A549 (cell line): ENCODE results near the gene ZNF805. TPM values are rescaled to one million over a fixed set of nuclear protein-coding genes. Genes with fewer than 3 reads are reported as not detected.

Experiments used
- CBX8 ChIP-seq: fragments of 200-600 bp; sonication (generic); IDR thresholded peaks from 2 replicates; pipeline ENCODE4 v1.6.1; 2016
- CEBPB ChIP-seq, 2 experiments: fragments of >200 bp in 1 of 2; sonication (Bioruptor Twin) in 1 of 2; formaldehyde crosslinking in 1 of 2; IDR thresholded peaks; 2 replicates each; pipeline ENCODE4 v1.6.1; 2012 to 2016
- CHD4 ChIP-seq: fragments of 200-600 bp; sonication (generic); IDR thresholded peaks from 2 replicates; pipeline ENCODE4 v1.6.1; 2016; ENCODE audit warnings: antibody characterized with exemption, mild to moderate bottlenecking, borderline replicate concordance
- E2F6 ChIP-seq: IDR thresholded peaks from 2 replicates; pipeline ENCODE4 v1.6.1; 2012; ENCODE audit warnings: low read depth, borderline replicate concordance
- EHMT2 ChIP-seq: fragments of 200-600 bp; sonication (generic); IDR thresholded peaks from 2 replicates; pipeline ENCODE4 v1.6.1; 2016; ENCODE audit warnings: antibody characterized with exemption, low read depth, mild to moderate bottlenecking, moderate library complexity
- ELK1 ChIP-seq: fragments of 150-350 bp; IDR thresholded peaks from 2 replicates; pipeline ENCODE4 v1.6.1; 2014; ENCODE audit warnings: low read depth, mild to moderate bottlenecking, low read length
- FOSB ChIP-seq: fragments of 250-450 bp; sonication (Bioruptor Pico); IDR thresholded peaks from 2 replicates; pipeline ENCODE4 v1.5.0; 2020; ENCODE audit warnings: mild to moderate bottlenecking, moderate library complexity
- FOSL2 ChIP-seq, 2 experiments: fragments of 450-650 bp in 1 of 2; fragments of >200 bp in 1 of 2; sonication (Bioruptor Twin) in 1 of 2; formaldehyde crosslinking; IDR thresholded peaks; 2 replicates each; pipeline versions ENCODE4 v1.5.0 to v1.6.1; 2016 to 2020; ENCODE audit warnings: mild to moderate bottlenecking in 1 of 2, moderate library complexity in 1 of 2
- FOXS1 ChIP-seq: fragments of 250-450 bp; sonication (Bioruptor Pico); IDR thresholded peaks from 2 replicates; pipeline ENCODE4 v1.5.0; 2020; ENCODE audit warnings: mild to moderate bottlenecking, moderate library complexity
- GATA3 ChIP-seq: IDR thresholded peaks from 2 replicates; pipeline ENCODE4 v1.6.1; 2012; ENCODE audit warnings: borderline replicate concordance
- HOXB13 ChIP-seq: fragments of 250-450 bp; sonication (Bioruptor Pico); IDR thresholded peaks from 2 replicates; pipeline ENCODE4 v1.5.0; 2020; ENCODE audit warnings: low read depth, mild to moderate bottlenecking, moderate library complexity
- HOXB5 ChIP-seq: fragments of 250-450 bp; sonication (Bioruptor Pico); IDR thresholded peaks from 2 replicates; pipeline ENCODE4 v1.5.0; 2020; ENCODE audit warnings: mild to moderate bottlenecking, moderate library complexity
- JUN ChIP-seq, 2 experiments: fragments of >200 bp; sonication (Bioruptor Twin); formaldehyde crosslinking; IDR thresholded peaks; 2 replicates in 1 of 2; 3 replicates in 1 of 2; pipeline ENCODE4 v1.6.1; 2016 to 2017
- JUNB ChIP-seq: fragments of >200 bp; sonication (Bioruptor Twin); formaldehyde crosslinking; IDR thresholded peaks from 2 replicates; pipeline ENCODE4 v1.6.1; 2016
- KDM5A ChIP-seq: fragments of 200-600 bp; sonication (generic); IDR thresholded peaks from 2 replicates; pipeline ENCODE4 v1.6.1; 2016; ENCODE audit warnings: antibody characterized with exemption, mild to moderate bottlenecking
- MYC ChIP-seq: IDR thresholded peaks from 2 replicates; pipeline ENCODE4 v1.6.1; 2012; ENCODE audit warnings: mild to moderate bottlenecking, inconsistent platforms, low read length, improper control_type of control experiment, borderline replicate concordance
- NFE2L2 ChIP-seq: fragments of 150-350 bp; conservative IDR thresholded peaks from 2 replicates; pipeline ENCODE4 v1.6.1; 2014; ENCODE audit warnings: low read length
- NPAS2 ChIP-seq: fragments of 250-450 bp; sonication (Bioruptor Pico); IDR thresholded peaks from 2 replicates; pipeline ENCODE4 v1.8.0; 2022; ENCODE audit warnings: mild to moderate bottlenecking, moderate library complexity, borderline replicate concordance
- NR3C1 ChIP-seq: fragments of >200 bp; sonication (Bioruptor Twin); formaldehyde crosslinking; IDR thresholded peaks from 3 replicates; pipeline ENCODE4 v1.6.1; 2017
- PHF8 ChIP-seq: fragments of 200-600 bp; sonication (generic); IDR thresholded peaks from 2 replicates; pipeline ENCODE4 v1.6.1; 2016; ENCODE audit warnings: low read depth, mild to moderate bottlenecking, antibody characterized with exemption, moderate library complexity, borderline replicate concordance
- POLR2A ChIP-seq: IDR thresholded peaks from 2 replicates; pipeline ENCODE4 v1.6.1; 2012; ENCODE audit warnings: mild to moderate bottlenecking, low read length
- POLR2AphosphoS2 ChIP-seq: conservative IDR thresholded peaks from 2 replicates; pipeline ENCODE4 v1.6.1; 2012; ENCODE audit warnings: low read length, improper control_type of control experiment, inconsistent platforms
- RAD21 ChIP-seq, 2 experiments: fragments of >200 bp in 1 of 2; sonication (Bioruptor Twin) in 1 of 2; formaldehyde crosslinking in 1 of 2; IDR thresholded peaks in 1 of 2; conservative IDR thresholded peaks in 1 of 2; 2 replicates in 1 of 2; 3 replicates in 1 of 2; pipeline ENCODE4 v1.6.1; 2012 to 2018; ENCODE audit warnings: inconsistent platforms in 1 of 2
- RARB ChIP-seq: fragments of 250-450 bp; sonication (Bioruptor Pico); IDR thresholded peaks from 2 replicates; pipeline ENCODE4 v1.8.0; 2021; ENCODE audit warnings: mild to moderate bottlenecking, moderate library complexity
- SMC3 ChIP-seq: fragments of >200 bp; sonication (Bioruptor Twin); formaldehyde crosslinking; IDR thresholded peaks from 3 replicates; pipeline ENCODE4 v1.6.1; 2018; ENCODE audit warnings: inconsistent platforms
- TP53 ChIP-seq: fragments of 250-450 bp; sonication (Bioruptor Pico); IDR thresholded peaks from 2 replicates; pipeline ENCODE4 v1.5.0; 2021; ENCODE audit warnings: mild to moderate bottlenecking, moderate library complexity
- USF2 ChIP-seq: fragments of 450-650 bp; IDR thresholded peaks from 2 replicates; pipeline ENCODE4 v1.6.1; 2014; ENCODE audit warnings: antibody characterized with exemption
- ZC3H11A ChIP-seq: fragments of 450-650 bp; IDR thresholded peaks from 2 replicates; pipeline ENCODE4 v1.6.1; 2014; ENCODE audit warnings: antibody characterized with exemption, mild to moderate bottlenecking
- ZFP36 ChIP-seq: fragments of 450-650 bp; IDR thresholded peaks from 2 replicates; pipeline ENCODE4 v1.6.1; 2014; ENCODE audit warnings: borderline replicate concordance; ENCODE audit not compliant: partially characterized antibody
- polyA plus RNA-seq, 4 experiments: library from polyadenylated mRNA; depleted of rRNA in 3 of 4; stranded (reverse); fragments of >200 nt; fragmentation: RNase III in 1 of 4; extraction: RNeasy Plus Mini Kit Qiagen cat#74134 plus additional on column Dnase treatment in 1 of 4; gene quantifications; 2 replicates in 3 of 4; 3 replicates in 1 of 4; pipeline ENCODE4 v1.2.3, GENCODE V29; 2011 to 2017
- TF ChIP-seq, protein P1 (sequence below): fragments of >200 bp; sonication (Bioruptor Twin); formaldehyde crosslinking; IDR thresholded peaks from 3 replicates; pipeline ENCODE4 v1.6.1; 2016
- TF ChIP-seq, protein P2 (sequence below): fragments of 250-450 bp; sonication (Bioruptor Pico); IDR thresholded peaks from 2 replicates; pipeline ENCODE4 v1.5.0; 2020; ENCODE audit warnings: low read depth, mild to moderate bottlenecking, moderate library complexity
- TF ChIP-seq, protein P3 (sequence below): IDR thresholded peaks from 2 replicates; pipeline ENCODE4 v1.6.1; 2012

ZNF805 gene
- polyA plus RNA-seq, 2 of the 4 experiments (the other 2 are of a cell fraction) = 1.5 to 5.6 TPM

DNA sequence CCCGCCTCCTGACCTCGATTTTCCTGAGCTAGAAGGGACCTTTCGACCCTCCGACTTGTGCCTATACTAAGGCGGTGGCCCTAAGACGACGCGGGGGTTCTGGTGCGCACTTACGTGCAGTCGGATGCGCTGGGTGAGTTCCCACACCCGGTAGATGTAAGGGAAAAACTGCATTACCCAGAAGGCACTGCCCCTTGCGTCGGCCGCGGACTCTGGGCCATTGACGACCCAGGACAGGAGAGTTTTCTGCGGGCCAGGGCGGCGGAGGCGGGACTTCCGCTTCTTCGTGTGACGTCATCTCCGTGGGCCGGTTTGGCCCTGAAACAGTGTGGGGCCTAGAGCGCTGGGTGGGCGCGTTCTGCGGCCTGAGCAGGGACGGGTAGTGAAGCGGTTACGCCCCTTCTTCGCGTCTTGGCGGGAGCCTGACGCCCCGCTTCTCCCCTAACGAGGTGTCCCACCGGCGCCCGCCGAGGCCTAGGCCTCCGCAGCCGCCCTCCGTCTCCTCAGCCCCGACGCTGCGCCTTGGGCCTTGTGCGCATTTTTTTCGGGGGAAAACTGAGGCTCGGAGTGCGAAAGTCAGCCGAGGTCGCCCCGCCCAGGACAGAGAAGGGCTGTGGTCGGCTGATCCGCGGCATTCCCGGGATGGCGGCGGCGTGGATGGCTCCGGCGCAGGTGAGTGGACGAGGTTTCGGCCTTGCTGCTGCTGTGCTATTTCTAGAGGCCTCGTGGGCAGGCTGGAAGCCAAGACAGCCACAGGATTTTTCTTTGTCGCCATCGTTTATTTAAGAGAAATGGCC lies 39.9 kb downstream of the ZNF805 start, which contains the start of gene ZNF460 (continued):
- no peak for TF ChIP-seq CHD4
- peak; percentile 79 for TF ChIP-seq E2F6
- no peak for TF ChIP-seq USF2
- no peak for TF ChIP-seq EHMT2
- no peak for TF ChIP-seq NPAS2
- TF ChIP-seq, protein P1, sequence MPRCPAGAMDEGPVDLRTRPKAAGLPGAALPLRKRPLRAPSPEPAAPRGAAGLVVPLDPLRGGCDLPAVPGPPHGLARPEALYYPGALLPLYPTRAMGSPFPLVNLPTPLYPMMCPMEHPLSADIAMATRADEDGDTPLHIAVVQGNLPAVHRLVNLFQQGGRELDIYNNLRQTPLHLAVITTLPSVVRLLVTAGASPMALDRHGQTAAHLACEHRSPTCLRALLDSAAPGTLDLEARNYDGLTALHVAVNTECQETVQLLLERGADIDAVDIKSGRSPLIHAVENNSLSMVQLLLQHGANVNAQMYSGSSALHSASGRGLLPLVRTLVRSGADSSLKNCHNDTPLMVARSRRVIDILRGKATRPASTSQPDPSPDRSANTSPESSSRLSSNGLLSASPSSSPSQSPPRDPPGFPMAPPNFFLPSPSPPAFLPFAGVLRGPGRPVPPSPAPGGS = no peak; the same call in 2 of the 3 replicates
- no peak for TF ChIP-seq HOXB13
- no peak for TF ChIP-seq FOXS1
- TF ChIP-seq RAD21 (conservative IDR thresholded peaks at IDR 0.05 in 1 of 2, IDR thresholded peaks at IDR 0.05 in 1 of 2) = no peak
- TF ChIP-seq, protein P2, sequence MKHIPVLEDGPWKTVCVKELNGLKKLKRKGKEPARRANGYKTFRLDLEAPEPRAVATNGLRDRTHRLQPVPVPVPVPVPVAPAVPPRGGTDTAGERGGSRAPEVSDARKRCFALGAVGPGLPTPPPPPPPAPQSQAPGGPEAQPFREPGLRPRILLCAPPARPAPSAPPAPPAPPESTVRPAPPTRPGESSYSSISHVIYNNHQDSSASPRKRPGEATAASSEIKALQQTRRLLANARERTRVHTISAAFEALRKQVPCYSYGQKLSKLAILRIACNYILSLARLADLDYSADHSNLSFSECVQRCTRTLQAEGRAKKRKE (CRISPR knock-in tag) = no peak
- TF ChIP-seq JUN (IDR thresholded peaks at IDR 0.05) = peak in 1 of 2 experiments; percentile 96; a peak in 4 of 5 replicates
- TF ChIP-seq SMC3 = no peak
- TF ChIP-seq CEBPB (IDR thresholded peaks at IDR 0.05) = no peak
- no peak for TF ChIP-seq NR3C1
- TF ChIP-seq MYC = peak; percentile 69; the same call in 1 of the 2 replicates
- peak; percentile 62 for TF ChIP-seq POLR2A
- no peak for TF ChIP-seq RARB (CRISPR knock-in tag)
- no peak for TF ChIP-seq NFE2L2
- TF ChIP-seq FOSL2 (IDR thresholded peaks at IDR 0.05) = no peak
- peak; percentile 78 for TF ChIP-seq FOSL2 (CRISPR knock-in tag; IDR thresholded peaks at IDR 0.05)
- no peak for TF ChIP-seq FOSB (CRISPR knock-in tag)
- TF ChIP-seq PHF8 = peak; percentile 96
- TF ChIP-seq TP53 (CRISPR knock-in tag) = peak; percentile 36; the same call in 1 of the 2 replicates
- no peak for TF ChIP-seq POLR2AphosphoS2
- TF ChIP-seq ELK1 = no peak
- TF ChIP-seq GATA3 = no peak
- TF ChIP-seq JUNB = no peak
- TF ChIP-seq, protein P3, sequence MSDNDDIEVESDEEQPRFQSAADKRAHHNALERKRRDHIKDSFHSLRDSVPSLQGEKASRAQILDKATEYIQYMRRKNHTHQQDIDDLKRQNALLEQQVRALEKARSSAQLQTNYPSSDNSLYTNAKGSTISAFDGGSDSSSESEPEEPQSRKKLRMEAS = peak; percentile 79
- no peak; the same call in 1 of the 2 replicates for TF ChIP-seq ZC3H11A
- no peak for TF ChIP-seq ZFP36
- TF ChIP-seq KDM5A = peak; percentile 69
- TF ChIP-seq HOXB5 (CRISPR knock-in tag) = no peak
- no peak for TF ChIP-seq CBX8
